Choroid plexus epithelial cell (primary cell): Measurements from ENCODE around the gene TMEM131.
"Not testable (repeated sequence)": the region's sequence is repeated elsewhere in the genome, so short reads cannot be mapped to it uniquely, and the experiment has no call there.

Experiments used
- DNase-seq: peaks from one replicate; pipeline ENCODE4 v3.0.0-alpha.2; 2010; ENCODE audit warnings: low read depth
- H3K4me3 ChIP-seq: 2 replicates; pipeline ENCODE4 v1.5.1; 2011; ENCODE audit warnings: low read depth, mild to moderate bottlenecking, control low read depth, low read length, moderate library complexity
- TF ChIP-seq, protein P1 (sequence below): conservative IDR thresholded peaks from 2 replicates; pipeline ENCODE4 v1.5.1; 2011; ENCODE audit warnings: low read depth, mild to moderate bottlenecking, control low read depth, inconsistent platforms, low read length, moderate library complexity

TMEM131 gene

DNA sequence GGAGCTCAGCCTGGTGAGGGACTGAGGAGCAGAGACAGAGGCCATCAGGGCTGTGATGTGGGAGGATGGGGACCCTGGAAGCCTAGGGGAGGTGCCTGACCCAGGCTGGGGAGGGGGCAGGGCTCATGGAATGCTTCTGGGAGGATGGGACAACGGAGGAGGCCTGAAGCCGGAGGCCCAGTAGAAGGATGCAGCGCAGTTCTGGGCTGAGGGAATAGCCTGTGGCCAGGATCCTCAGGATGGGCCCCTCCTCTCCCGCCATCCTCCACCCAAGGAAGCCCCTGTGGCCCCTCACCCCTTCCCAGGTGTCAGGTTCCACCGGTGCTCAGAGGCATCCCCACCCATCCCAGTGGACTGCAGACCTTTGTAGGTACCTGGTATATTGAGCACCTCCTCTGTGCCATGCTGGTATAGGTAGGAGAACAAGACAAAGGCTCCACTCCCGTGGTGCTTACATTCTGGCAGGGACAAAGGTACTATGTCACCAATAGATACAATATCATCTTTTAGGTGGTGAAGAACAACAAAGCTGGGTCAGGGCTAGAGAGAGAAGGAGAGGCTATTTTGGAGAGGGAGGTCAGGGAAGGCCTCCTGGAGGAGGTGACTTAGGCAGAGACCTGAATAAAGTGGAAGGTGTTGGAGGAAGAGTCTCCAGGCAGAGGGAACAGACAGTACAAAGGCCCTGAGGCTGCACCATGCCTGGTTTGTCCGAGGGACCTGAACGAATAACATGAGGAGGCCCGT is 279.6 kb downstream of the TMEM131 start:
- TF ChIP-seq, protein P1, sequence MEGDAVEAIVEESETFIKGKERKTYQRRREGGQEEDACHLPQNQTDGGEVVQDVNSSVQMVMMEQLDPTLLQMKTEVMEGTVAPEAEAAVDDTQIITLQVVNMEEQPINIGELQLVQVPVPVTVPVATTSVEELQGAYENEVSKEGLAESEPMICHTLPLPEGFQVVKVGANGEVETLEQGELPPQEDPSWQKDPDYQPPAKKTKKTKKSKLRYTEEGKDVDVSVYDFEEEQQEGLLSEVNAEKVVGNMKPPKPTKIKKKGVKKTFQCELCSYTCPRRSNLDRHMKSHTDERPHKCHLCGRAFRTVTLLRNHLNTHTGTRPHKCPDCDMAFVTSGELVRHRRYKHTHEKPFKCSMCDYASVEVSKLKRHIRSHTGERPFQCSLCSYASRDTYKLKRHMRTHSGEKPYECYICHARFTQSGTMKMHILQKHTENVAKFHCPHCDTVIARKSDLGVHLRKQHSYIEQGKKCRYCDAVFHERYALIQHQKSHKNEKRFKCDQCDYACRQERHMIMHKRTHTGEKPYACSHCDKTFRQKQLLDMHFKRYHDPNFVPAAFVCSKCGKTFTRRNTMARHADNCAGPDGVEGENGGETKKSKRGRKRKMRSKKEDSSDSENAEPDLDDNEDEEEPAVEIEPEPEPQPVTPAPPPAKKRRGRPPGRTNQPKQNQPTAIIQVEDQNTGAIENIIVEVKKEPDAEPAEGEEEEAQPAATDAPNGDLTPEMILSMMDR = no peak
- DNase-seq = no peak
- H3K4me3 ChIP-seq = no peak overlapping the region

GRCh38 chr2:97714950-97715652 is 280.6 kb downstream of the TMEM131 start:
- TF ChIP-seq, protein P1 = no peak
- DNase-seq = no peak
- no peak overlapping the region for H3K4me3 ChIP-seq

DNA sequence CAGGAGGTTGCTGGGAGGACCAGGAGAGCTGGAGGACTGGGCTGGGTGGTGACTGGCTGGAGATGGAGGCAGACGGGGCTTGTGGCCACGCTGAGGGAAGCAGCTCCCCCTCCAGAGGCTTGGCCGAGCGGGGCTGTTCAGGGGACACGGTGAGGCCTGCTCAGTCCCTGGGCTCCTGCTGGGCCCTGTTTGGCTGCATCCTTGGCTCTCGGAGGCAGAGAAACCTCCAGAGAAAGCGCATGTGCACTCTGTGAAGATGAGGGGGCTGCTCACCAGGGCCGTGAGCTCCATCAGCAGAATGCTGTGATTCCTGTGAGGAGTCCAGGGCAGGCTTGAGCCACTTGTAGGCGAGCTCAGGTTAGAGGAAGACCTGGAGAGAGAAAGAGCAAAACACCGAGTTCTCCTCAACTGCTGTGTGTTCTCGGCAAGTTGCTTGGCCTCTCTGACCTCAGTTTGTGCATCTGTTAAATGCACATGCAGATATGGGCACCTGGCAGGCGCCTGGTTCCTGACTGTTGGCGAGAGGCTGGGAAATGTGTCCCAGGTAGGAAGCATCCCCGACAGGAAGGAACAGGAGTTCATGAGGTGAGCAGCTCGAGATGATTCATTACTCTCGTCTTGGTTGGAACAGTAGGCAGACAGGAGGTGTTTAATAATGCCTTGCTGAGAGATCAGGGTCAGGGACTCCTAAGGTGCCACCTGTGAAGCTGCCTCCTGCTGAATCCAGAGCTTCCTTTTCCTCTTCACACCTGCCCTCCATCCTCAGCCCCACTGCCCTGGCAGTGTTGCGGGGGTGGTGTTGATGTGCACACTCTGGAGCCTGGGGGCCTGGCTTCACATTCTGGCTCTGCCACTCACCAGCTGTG is 281.4 kb downstream of the TMEM131 start:
- no peak for DNase-seq
- H3K4me3 ChIP-seq = no peak overlapping the region
- TF ChIP-seq, protein P1 = no peak

GRCh38 chr2:97713296-97714083 is 282.3 kb downstream of the TMEM131 start, which contains the start of gene ZAP70:
TSS of gene ZAP70 (plus strand) at chr2:97713576. CDS start at chr2:97724037, 10,461 bp downstream.
- TF ChIP-seq, protein P1 = no peak
- H3K4me3 ChIP-seq = no peak within 1 kb of the TSS
- no peak for DNase-seq

GRCh38 chr2:97712693-97713295 is 283.0 kb downstream of the TMEM131 start:
- no peak for DNase-seq
- no peak overlapping the region for H3K4me3 ChIP-seq

GRCh38 chr2:97712175-97712574 is 283.6 kb downstream of the TMEM131 start:
- DNase-seq = not testable (repeated sequence)

More at GRCh38 chr2:97712693-97713295, 283.0 kb downstream of the TMEM131 start:
- TF ChIP-seq, protein P1 = no peak

More at GRCh38 chr2:97712175-97712574, 283.6 kb downstream of the TMEM131 start:
- not testable (repeated sequence) for H3K4me3 ChIP-seq
